Measurements from ENCODE around the gene PIEZO2. TPM values are rescaled to one million over a fixed set of nuclear protein-coding genes. Genes with fewer than 3 reads are reported as not detected.

PIEZO2 gene
- total RNA-seq, 1 donor from 2014 or later: 50.1 TPM

DNA sequence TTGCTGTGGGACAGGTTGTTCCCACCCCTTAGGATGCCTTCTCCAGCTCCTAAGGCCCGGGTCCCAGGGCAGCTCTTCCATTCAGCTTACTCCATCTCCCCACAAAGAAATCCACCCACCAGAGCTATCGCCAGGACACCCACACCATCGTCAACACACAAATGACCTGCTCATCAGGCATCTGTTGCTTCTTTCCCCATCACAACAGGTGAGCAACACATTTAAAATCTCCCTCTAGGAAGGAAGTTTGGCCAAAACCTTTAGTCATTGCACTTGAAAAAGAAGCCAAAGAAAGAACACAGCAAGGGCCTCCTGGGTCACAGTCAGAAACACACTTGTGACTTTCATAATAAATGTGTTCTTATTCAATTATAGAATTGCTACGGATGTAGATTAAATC, 289.0 kb downstream of the PIEZO2 start:
- Mint-ChIP-seq H3K36me3 (ENCODE audit: unreplicated experiment) (peaks cover 12% of the 10 kb centered on the region), H3K9me3 (ENCODE audit: unreplicated experiment) (no peaks in the 10 kb centered on the region), H3K27me3 (ENCODE audit: unreplicated experiment) (peaks cover 4% of the 10 kb centered on the region), H3K4me3 (ENCODE audit: unreplicated experiment) (no peak overlapping the region), H3K4me1 (ENCODE audit: low read depth, unreplicated experiment) (peaks cover 4% of the 10 kb centered on the region), H3K27ac (ENCODE audit: unreplicated experiment) (no peak overlapping the region)
- no peak for DNase-seq
- TF ChIP-seq, protein P1, sequence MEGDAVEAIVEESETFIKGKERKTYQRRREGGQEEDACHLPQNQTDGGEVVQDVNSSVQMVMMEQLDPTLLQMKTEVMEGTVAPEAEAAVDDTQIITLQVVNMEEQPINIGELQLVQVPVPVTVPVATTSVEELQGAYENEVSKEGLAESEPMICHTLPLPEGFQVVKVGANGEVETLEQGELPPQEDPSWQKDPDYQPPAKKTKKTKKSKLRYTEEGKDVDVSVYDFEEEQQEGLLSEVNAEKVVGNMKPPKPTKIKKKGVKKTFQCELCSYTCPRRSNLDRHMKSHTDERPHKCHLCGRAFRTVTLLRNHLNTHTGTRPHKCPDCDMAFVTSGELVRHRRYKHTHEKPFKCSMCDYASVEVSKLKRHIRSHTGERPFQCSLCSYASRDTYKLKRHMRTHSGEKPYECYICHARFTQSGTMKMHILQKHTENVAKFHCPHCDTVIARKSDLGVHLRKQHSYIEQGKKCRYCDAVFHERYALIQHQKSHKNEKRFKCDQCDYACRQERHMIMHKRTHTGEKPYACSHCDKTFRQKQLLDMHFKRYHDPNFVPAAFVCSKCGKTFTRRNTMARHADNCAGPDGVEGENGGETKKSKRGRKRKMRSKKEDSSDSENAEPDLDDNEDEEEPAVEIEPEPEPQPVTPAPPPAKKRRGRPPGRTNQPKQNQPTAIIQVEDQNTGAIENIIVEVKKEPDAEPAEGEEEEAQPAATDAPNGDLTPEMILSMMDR (IDR thresholded peaks at IDR 0.05; ENCODE audit: partially characterized antibody, unreplicated experiment): no peak

DNA sequence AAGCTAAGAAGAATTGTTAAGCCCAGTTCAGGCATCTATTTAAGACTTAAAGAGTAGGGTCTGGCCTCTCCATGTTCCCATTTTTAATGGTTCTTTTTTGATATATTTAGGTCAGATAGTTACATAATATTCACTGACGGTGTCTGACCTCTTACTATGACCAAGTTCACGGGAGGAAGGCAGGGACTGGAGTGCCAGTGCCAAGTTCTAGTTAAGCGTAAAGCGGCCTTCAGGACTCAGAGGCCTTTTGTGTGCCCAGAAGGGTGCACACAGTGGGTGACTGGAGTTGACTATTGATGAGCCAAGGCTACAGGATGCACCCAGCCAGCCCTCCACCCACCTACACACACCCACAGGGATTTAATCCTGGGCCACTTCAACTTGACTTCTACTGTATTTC, 290.9 kb downstream of the PIEZO2 start:
- no peak for DNase-seq
- peaks cover 6% of the 10 kb centered on the region for H3K36me3 Mint-ChIP-seq (ENCODE audit: unreplicated experiment)
- TF ChIP-seq, protein P1 (IDR thresholded peaks at IDR 0.05; ENCODE audit: partially characterized antibody, unreplicated experiment): no peak
- peaks cover 4% of the 10 kb centered on the region for H3K27me3 Mint-ChIP-seq (ENCODE audit: unreplicated experiment)
- H3K4me3 Mint-ChIP-seq (ENCODE audit: unreplicated experiment): no peak overlapping the region
- no peak overlapping the region for H3K27ac Mint-ChIP-seq (ENCODE audit: unreplicated experiment)
- H3K4me1 Mint-ChIP-seq (ENCODE audit: low read depth, unreplicated experiment): peaks cover 4% of the 10 kb centered on the region
- H3K9me3 Mint-ChIP-seq (ENCODE audit: unreplicated experiment): no peaks in the 10 kb centered on the region

DNA sequence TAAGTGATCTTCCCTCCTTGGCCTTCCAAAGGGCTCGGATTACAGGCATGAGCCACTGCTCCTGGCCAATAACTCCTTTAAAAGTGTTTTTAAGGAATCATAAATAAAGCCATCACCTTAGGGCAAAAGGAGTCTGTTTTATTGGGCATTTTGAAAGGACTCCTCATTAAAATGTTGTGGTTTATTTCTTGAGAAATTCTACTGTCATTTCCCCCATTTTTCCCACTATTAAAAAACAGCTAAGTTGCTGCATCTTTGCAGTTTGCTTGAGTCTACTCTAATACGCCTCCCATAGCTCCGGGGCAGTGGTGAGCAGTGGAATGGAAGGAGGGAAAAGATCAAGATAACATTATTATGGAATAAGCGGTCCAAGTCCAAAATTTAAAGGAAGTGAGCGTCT, 293.2 kb downstream of the PIEZO2 start:
- H3K27me3 Mint-ChIP-seq (ENCODE audit: unreplicated experiment): peaks cover 4% of the 10 kb centered on the region
- H3K4me3 Mint-ChIP-seq (ENCODE audit: unreplicated experiment): no peak overlapping the region
- peaks cover 6% of the 10 kb centered on the region for H3K36me3 Mint-ChIP-seq (ENCODE audit: unreplicated experiment)
- H3K27ac Mint-ChIP-seq (ENCODE audit: unreplicated experiment): no peak overlapping the region
- peaks cover 15% of the 10 kb centered on the region for H3K4me1 Mint-ChIP-seq (ENCODE audit: low read depth, unreplicated experiment)
- DNase-seq: no peak
- TF ChIP-seq, protein P1 (IDR thresholded peaks at IDR 0.05; ENCODE audit: partially characterized antibody, unreplicated experiment): no peak
- no peaks in the 10 kb centered on the region for H3K9me3 Mint-ChIP-seq (ENCODE audit: unreplicated experiment)

DNA sequence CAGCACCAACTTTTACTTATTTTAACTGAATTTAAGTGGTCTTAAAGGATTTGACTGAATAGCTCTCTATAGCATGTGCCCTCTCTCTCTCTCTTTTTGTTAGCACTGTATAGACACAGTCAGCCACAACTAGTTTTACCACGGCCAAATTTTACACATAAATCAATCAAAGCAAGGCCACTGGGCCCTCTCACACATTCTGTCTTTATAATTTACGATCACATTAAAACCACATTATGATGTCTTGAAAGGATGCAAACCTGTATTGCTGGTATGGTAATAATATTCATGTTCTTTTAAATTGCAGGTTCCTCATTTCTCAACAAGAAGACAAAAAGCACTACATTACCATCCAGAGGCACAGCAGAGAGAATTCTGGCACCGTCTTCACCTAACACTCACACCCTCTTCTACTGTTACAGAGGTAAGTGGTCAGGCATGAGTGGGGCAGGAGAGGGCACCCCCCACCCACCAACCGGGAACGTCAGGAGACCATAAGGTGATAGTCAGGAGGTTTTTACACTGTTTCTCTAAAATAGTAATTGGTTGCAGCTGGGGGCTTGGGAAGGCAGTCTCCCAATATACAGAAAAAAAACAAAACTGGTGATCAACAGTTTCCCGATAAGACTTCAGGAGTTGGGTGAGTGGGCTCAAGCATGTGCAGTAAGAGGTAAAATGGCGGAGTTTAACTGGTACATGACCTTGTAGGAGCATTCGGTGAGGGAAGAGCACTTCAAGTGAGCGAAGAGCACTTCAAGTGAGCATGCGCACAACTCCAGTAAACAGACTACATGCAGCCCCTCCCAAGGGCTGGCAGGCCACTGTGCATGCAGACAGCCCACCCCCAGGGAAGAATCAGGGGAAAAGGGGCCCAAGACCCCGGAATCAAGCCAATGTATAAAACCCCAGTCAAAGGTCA, 296.7 kb downstream of the PIEZO2 start:
- Mint-ChIP-seq H3K27ac (ENCODE audit: unreplicated experiment) (no peak overlapping the region), H3K4me3 (ENCODE audit: unreplicated experiment) (no peak overlapping the region), H3K36me3 (ENCODE audit: unreplicated experiment) (peaks cover 6% of the 10 kb centered on the region), H3K9me3 (ENCODE audit: unreplicated experiment) (no peaks in the 10 kb centered on the region), H3K4me1 (ENCODE audit: low read depth, unreplicated experiment) (peaks cover 18% of the 10 kb centered on the region), H3K27me3 (ENCODE audit: unreplicated experiment) (no peaks in the 10 kb centered on the region)
- no peak for DNase-seq
- TF ChIP-seq, protein P1 (IDR thresholded peaks at IDR 0.05; ENCODE audit: partially characterized antibody, unreplicated experiment): no peak

DNA sequence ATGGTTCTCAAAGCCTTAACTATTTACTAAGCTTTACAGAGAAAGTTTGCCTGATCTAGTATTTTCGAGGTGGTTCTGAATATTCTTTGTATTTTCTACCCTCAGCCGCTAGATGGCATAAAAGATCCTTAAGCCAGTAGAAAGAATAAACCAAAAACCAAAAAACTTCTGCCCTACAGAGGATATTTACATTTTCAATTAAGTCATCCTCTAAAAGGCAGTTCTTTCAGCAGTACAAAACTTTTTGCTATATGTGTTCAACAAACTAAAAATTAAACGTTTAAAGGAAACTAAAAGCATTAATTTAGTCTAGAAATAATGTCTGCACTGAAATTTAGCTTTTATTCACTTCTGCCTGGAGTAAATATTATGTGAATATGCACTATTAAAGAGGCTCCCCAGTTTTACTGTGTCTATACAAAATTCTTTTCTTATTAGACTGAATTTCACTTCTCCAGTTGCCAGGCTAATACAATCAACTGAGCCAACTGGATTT, 297.5 kb downstream of the PIEZO2 start:
- peaks cover 1% of the 10 kb centered on the region for H3K9me3 Mint-ChIP-seq (ENCODE audit: unreplicated experiment)
- DNase-seq: no peak
- peaks cover 17% of the 10 kb centered on the region for H3K4me1 Mint-ChIP-seq (ENCODE audit: low read depth, unreplicated experiment)
- no peak overlapping the region for H3K4me3 Mint-ChIP-seq (ENCODE audit: unreplicated experiment)
- TF ChIP-seq, protein P1 (IDR thresholded peaks at IDR 0.05; ENCODE audit: partially characterized antibody, unreplicated experiment): peak; percentile 85
- H3K27ac Mint-ChIP-seq (ENCODE audit: unreplicated experiment): no peak overlapping the region
- H3K27me3 Mint-ChIP-seq (ENCODE audit: unreplicated experiment): no peaks in the 10 kb centered on the region
- peaks cover 2% of the 10 kb centered on the region for H3K36me3 Mint-ChIP-seq (ENCODE audit: unreplicated experiment)

All from glutamatergic neuron (in vitro differentiated cells).